HG02759 (cell line): Measurements from ENCODE around the gene ARHGAP28.
"Not testable (repeated sequence)": the region's sequence is repeated elsewhere in the genome, so short reads cannot be mapped to it uniquely, and the experiment has no call there.

Source experiments
- ATAC-seq: cut with Tn5 transposase; IDR thresholded peaks from one replicate; pipeline ENCODE4 v1.9.1; 2021; ENCODE audit warnings: mild to moderate bottlenecking, moderate library complexity; ENCODE audit not compliant: unreplicated experiment

Gene ARHGAP28

GRCh38 chr18:6763524-6763923 lies 34.0 kb downstream of the ARHGAP28 start:
- ATAC-seq, result no peak

- no peak for ATAC-seq
These were observed 34.9 kb downstream of the ARHGAP28 start for GRCh38 chr18:6764382-6764781.

DNA sequence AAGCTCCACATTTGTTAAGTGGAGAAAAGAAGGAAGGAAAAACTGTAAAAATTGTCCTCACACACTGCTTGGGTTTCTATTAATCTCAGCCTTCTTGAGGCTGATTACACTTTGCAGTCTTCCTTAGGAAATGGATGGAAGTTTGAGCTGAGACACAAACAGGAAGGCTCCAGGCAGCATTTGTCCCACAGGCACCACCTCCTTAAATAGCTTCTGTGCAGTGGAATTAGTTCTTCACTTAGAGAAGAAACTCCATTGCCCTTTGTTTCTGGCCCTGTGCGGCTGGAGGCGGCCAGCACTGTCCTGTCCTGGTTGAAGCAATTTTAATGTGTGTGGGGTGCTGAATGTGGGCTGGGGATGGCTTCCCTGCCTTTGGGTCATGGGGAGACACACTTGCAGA lies 44.3 kb downstream of the ARHGAP28 start:
- ATAC-seq, result no peak

GRCh38 chr18:6775237-6775636 lies 45.7 kb downstream of the ARHGAP28 start:
- ATAC-seq, result no peak

- no peak for ATAC-seq
These were observed 46.2 kb downstream of the ARHGAP28 start for GRCh38 chr18:6775702-6776101.

DNA sequence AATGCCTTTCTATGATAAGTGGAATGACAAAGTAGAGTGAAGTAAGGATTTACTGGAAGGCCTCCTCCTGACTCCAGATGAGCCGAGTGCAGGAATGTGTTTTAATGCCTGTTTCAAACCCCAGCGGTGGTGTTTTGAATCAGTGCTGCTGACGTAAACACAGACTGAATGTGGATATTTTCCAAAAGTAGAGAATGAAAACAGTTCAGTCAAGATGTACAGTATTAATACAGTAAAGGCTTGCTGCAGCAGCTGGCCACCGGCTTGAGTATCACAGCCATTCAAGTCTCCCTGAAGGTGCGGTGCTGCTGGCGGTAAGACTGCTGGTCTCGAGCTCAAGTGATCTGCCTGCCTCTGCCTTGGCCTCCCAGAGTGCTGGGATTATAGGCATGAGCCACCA lies 46.7 kb downstream of the ARHGAP28 start:
- ATAC-seq, result no peak

GRCh38 chr18:6777509-6777908 lies 48.0 kb downstream of the ARHGAP28 start:
- ATAC-seq, result no peak

- no peak for ATAC-seq
These were observed 49.1 kb downstream of the ARHGAP28 start for GRCh38 chr18:6778459-6779247.

DNA sequence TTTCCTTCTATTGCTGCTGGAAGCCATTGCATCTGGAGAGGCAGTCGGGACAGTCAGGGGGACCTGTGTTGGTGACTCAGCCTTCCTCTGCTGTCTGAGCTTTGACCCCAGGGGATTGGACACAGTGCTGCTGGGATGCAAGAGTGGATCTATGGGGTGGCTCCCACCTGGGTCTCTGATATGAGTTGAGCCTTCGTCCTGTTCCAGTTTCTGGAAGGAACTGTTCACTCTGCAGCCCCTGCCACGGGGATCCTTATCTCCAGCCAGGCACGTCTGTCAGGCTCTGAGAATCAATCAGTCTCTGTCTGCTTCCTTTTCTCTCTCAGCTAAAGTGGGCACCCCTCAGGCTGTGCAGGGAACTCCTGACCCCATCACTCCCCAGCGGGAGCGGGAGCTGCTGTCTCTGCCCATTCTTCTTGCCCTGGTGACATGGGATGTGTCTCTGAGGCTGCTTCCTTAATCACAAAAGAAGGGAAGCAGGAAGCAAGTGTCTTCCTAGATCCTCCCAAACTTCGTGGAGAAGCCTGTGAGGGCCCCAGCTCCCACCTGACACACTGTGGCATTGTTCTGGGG lies 51.7 kb downstream of the ARHGAP28 start:
- ATAC-seq, result no peak

DNA sequence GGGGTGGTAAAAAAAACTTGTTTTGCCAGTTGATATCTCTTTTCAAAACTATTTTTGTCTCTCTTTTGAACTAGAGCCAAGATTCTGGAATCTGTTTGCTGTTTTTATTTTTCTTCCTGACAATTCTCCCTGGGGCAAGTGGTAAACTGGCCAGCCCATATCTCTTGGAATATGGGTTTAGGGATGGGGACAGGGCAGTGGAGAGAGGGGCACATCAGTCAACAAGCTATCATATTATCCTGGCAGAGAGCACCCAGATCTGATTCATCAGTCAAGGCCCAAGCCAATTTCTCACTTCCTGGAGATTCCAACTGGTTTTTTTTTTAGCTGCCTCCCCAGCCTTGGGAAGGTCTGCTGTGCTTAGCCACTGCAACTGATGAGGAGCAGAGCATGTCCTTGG lies 52.3 kb downstream of the ARHGAP28 start:
- no peak for ATAC-seq

- no peak for ATAC-seq
These were observed 53.3 kb downstream of the ARHGAP28 start for GRCh38 chr18:6782861-6783260.

GRCh38 chr18:6784046-6784445 lies 54.5 kb downstream of the ARHGAP28 start:
- no peak for ATAC-seq

DNA sequence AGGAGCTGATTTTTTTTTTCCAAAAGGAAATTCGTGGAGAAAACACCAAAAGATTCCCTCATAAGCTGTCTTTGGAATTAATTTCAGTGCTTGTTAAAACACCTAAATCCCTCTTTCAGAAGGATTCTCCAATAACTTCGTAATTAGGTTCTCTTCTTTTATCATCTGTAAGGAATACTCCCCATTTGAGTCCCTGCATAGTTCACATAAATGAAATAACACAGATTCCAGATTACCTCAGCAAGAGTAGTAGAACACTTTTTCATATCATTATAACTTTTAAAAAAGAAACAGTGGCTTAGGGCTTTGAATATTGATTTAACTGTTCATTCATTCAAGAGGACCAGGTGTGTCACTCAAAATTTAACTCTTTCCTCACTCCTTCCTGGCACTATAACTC lies 55.5 kb downstream of the ARHGAP28 start:
- ATAC-seq, result no peak

GRCh38 chr18:6785411-6785810 lies 55.9 kb downstream of the ARHGAP28 start:
- ATAC-seq, result no peak

DNA sequence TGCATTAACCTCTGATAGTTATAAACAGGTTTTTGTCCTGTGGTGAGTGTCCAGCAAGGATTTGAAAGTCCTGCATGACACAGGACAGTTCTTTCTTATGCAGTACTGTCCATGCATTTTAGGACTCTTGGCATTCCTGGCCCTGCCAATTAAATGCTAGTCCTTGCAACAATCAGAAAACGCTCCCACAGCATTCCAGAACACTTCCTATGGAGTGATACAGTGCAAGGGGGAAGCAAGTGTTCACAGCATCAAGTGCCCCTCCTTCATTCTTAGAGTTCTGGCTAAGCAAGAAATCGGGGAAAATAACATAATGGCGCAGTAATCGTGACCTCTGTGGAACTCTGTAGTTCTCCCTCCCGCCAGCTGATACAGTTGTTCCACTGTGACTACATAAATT lies 62.9 kb downstream of the ARHGAP28 start:
- ATAC-seq, result no peak

DNA sequence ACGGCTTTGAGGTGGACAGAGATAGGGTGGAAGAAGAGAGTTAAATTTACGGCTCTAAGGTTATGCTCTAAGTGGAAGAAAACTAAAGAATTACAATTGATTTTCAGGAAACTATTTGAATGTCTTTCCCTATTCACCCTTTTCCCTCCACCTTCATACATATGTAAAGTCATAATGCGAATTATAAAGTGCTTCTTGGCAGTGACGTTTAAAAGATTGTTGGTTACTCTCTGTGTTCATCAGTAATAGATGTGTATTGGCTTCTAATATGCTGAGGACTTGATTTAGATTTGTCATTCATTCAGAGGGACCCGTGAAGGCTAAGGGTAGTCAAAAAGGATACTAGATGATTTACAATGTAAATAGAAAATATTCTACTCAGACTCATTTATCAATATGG lies 63.9 kb downstream of the ARHGAP28 start:
- no peak for ATAC-seq

GRCh38 chr18:6793986-6794385 lies 64.5 kb downstream of the ARHGAP28 start:
- ATAC-seq, result no peak

GRCh38 chr18:6795307-6795706 lies 65.8 kb downstream of the ARHGAP28 start:
- no peak for ATAC-seq

- ATAC-seq, result no peak
These were observed 67.0 kb downstream of the ARHGAP28 start for GRCh38 chr18:6796511-6796910.

DNA sequence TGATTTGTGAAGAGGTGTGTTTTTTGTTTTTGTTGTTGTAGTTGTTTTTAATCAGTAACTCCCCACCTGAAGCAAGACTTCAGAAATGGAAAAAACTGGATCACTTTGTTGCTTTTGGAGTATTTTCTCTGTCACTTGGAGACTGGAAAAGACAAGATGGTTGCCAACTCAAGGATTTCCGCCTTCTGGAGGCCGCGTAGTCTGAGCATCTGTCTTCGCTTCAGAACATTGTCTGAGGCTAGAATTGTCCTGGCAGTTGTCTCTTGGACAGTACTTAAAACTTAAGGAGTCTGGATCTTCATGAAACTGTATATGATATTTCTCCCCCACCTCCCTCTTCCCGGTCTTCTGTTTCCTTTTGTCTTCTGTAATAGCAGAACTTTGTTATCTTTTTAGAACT lies 67.7 kb downstream of the ARHGAP28 start:
- ATAC-seq, result no peak

DNA sequence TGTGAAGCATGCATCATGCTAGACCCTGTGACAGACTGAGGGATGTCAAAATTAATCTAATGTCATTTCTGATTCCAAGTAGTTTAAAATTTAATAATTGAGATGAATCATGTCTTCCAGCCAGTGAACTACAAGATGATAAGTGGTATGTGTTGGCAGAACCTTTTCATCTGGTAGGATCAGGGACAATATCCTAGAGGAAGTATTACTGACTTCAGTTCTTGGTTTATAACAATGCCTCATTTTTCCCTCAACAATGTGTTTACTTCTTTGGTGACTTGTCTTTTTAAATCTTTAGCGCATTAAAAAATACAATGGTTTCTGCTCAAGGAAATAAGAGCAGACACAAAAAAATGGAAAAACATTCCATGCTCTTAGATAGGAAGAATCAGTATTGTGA lies 69.4 kb downstream of the ARHGAP28 start:
- no peak for ATAC-seq

DNA sequence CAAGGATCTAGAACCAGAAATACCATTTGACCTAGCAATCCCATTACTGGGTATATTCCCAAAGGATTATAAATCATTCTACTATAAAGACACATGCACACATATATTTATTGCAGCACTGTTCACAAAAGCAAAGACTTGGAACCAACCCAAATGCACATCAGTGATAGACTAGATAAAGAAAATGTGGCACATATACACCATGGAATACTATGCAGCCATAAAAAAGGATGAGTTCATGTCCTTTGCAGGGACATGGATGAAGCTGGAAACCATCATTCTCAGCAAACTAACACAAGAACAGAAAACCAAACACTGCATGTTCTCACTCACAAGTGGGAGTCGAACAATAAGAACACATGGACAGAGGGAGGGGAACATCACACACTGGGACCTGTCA lies 70.8 kb downstream of the ARHGAP28 start:
- ATAC-seq, result not testable (repeated sequence)
